Activated T-cell treated with anti-CD3 and anti-CD28 coated beads, Interleukin-2, amount 50 U/mL, for 4 hours (primary cell): ENCODE data around the gene HYCC2. TPM values are rescaled to one million over a fixed set of nuclear protein-coding genes. Genes with fewer than 3 reads are reported as not detected.
"Not testable (repeated sequence)": the region's sequence is repeated elsewhere in the genome, so short reads cannot be mapped to it uniquely, and the experiment has no call there.

Experiments
- ATAC-seq, 2 donors: fragments of 200-7000 bp; cut with Tn5 transposase; one replicate each; pipeline ENCODE4 v1.10.0; 2021
- DNase-seq: peaks from one replicate; pipeline ENCODE4 v3.0.0-alpha.2; 2020
- H3K27me3 Mint-ChIP-seq: one replicate; pipeline ENCODE4 v1.8.0; 2021; ENCODE audit warnings: low read depth, mixed read lengths
- H3K36me3 Mint-ChIP-seq: one replicate; pipeline ENCODE4 v1.8.0; 2022; ENCODE audit warnings: mixed read lengths; ENCODE audit not compliant: insufficient read depth
- H3K4me1 Mint-ChIP-seq: one replicate; pipeline ENCODE4 v1.8.0; 2021; ENCODE audit warnings: low read depth, mixed read lengths
- H3K4me3 Mint-ChIP-seq: one replicate; pipeline ENCODE4 v1.8.0; 2021; ENCODE audit warnings: mild to moderate bottlenecking, moderate library complexity, mixed read lengths
- H3K9me3 Mint-ChIP-seq: one replicate; pipeline ENCODE4 v1.8.0; 2021; ENCODE audit warnings: mixed read lengths
- total RNA-seq, 3 donors: library from RNA; stranded (reverse); gene quantifications; one replicate each; pipeline ENCODE4 v1.2.1, GENCODE V29; 2021

Gene HYCC2
- total RNA-seq, 3 donors from 2014 or later, result 27.2 to 33.3 (median 27.7) TPM

- peaks cover 4% of the 10 kb centered on the region for H3K4me1 Mint-ChIP-seq
- no peaks in the 10 kb centered on the region for H3K9me3 Mint-ChIP-seq
- no peak for DNase-seq
- ATAC-seq, result no peak
- H3K27me3 Mint-ChIP-seq, result no peaks in the 10 kb centered on the region
- H3K4me3 Mint-ChIP-seq, result no peak overlapping the region
- H3K36me3 Mint-ChIP-seq, result peaks cover 5% of the 10 kb centered on the region
These were observed 36.2 kb upstream of the HYCC2 start for GRCh38 chr2:201107624-201108023.

GRCh38 chr2:201105759-201106158 lies 34.3 kb upstream of the HYCC2 start:
- ATAC-seq, result no peak
- peaks cover 5% of the 10 kb centered on the region for H3K36me3 Mint-ChIP-seq
- no peak for DNase-seq
- H3K4me1 Mint-ChIP-seq, result no peaks in the 10 kb centered on the region
- H3K9me3 Mint-ChIP-seq, result no peaks in the 10 kb centered on the region
- no peak overlapping the region for H3K4me3 Mint-ChIP-seq
- no peaks in the 10 kb centered on the region for H3K27me3 Mint-ChIP-seq

- ATAC-seq (no peak), DNase-seq (no peak)
- H3K36me3 Mint-ChIP-seq, result no peaks in the 10 kb centered on the region
- no peaks in the 10 kb centered on the region for H3K4me1 Mint-ChIP-seq
- no peaks in the 10 kb centered on the region for H3K27me3 Mint-ChIP-seq
- H3K9me3 Mint-ChIP-seq, result no peaks in the 10 kb centered on the region
- H3K4me3 Mint-ChIP-seq, result no peak overlapping the region
These were observed 29.0 kb upstream of the HYCC2 start for GRCh38 chr2:201100497-201100896.

GRCh38 chr2:201093573-201093972 lies 22.1 kb upstream of the HYCC2 start:
- ATAC-seq (no peak), DNase-seq (no peak)
- no peaks in the 10 kb centered on the region for H3K4me1 Mint-ChIP-seq
- no peak overlapping the region for H3K4me3 Mint-ChIP-seq
- no peaks in the 10 kb centered on the region for H3K9me3 Mint-ChIP-seq
- peaks cover 3% of the 10 kb centered on the region for H3K36me3 Mint-ChIP-seq
- H3K27me3 Mint-ChIP-seq, result no peaks in the 10 kb centered on the region

GRCh38 chr2:201090574-201090973 lies 19.1 kb upstream of the HYCC2 start:
- ATAC-seq (no peak), DNase-seq (no peak)
- H3K4me1 Mint-ChIP-seq, result no peaks in the 10 kb centered on the region
- no peaks in the 10 kb centered on the region for H3K27me3 Mint-ChIP-seq
- H3K4me3 Mint-ChIP-seq, result no peak overlapping the region
- H3K36me3 Mint-ChIP-seq, result peaks cover 6% of the 10 kb centered on the region
- no peaks in the 10 kb centered on the region for H3K9me3 Mint-ChIP-seq

GRCh38 chr2:201084863-201085262 lies 13.4 kb upstream of the HYCC2 start:
- H3K4me3 Mint-ChIP-seq, result no peak overlapping the region
- no peak for ATAC-seq
- peaks cover 7% of the 10 kb centered on the region for H3K36me3 Mint-ChIP-seq
- H3K27me3 Mint-ChIP-seq, result no peaks in the 10 kb centered on the region
- DNase-seq, result no peak
- no peaks in the 10 kb centered on the region for H3K9me3 Mint-ChIP-seq
- peaks cover 2% of the 10 kb centered on the region for H3K4me1 Mint-ChIP-seq

- no peaks in the 10 kb centered on the region for H3K27me3 Mint-ChIP-seq
- peaks cover 5% of the 10 kb centered on the region for H3K36me3 Mint-ChIP-seq
- peaks cover 26% of the 10 kb centered on the region for H3K4me1 Mint-ChIP-seq
- no peak overlapping the region for H3K4me3 Mint-ChIP-seq
- no peaks in the 10 kb centered on the region for H3K9me3 Mint-ChIP-seq
- ATAC-seq, result no peak
- no peak for DNase-seq
These were observed 3.5 kb upstream of the HYCC2 start for GRCh38 chr2:201074996-201075395.

- ATAC-seq (no peak), DNase-seq (no peak)
- Mint-ChIP-seq H3K9me3 (no peaks in the 10 kb centered on the region), H3K4me3 (peak overlapping the region; percentile 93), H3K4me1 (peaks cover 41% of the 10 kb centered on the region), H3K27me3 (no peaks in the 10 kb centered on the region), H3K36me3 (peaks cover 2% of the 10 kb centered on the region)
These were observed 1.6 kb upstream of the HYCC2 start for GRCh38 chr2:201073071-201073470.

GRCh38 chr2:201072201-201072530 lies 695 bp upstream of the HYCC2 start:
- Mint-ChIP-seq H3K4me3 (peak overlapping the region; percentile 93), H3K27me3 (no peaks in the 10 kb centered on the region), H3K9me3 (no peaks in the 10 kb centered on the region), H3K4me1 (peaks cover 45% of the 10 kb centered on the region), H3K36me3 (peaks cover 2% of the 10 kb centered on the region)
- DNase-seq (no peak), ATAC-seq (peak in 1 of 2 donors; percentile 1)

GRCh38 chr2:201070948-201071478 lies 458 bp downstream of the HYCC2 start:
- ATAC-seq (peak; percentile 39 to 50), DNase-seq (no peak)
- Mint-ChIP-seq H3K36me3 (peaks cover 2% of the 10 kb centered on the region), H3K4me3 (peak overlapping the region; percentile 93), H3K9me3 (no peaks in the 10 kb centered on the region), H3K27me3 (no peaks in the 10 kb centered on the region), H3K4me1 (peaks cover 55% of the 10 kb centered on the region)

- Mint-ChIP-seq H3K4me1 (peaks cover 61% of the 10 kb centered on the region), H3K27me3 (no peaks in the 10 kb centered on the region), H3K4me3 (no peak overlapping the region), H3K36me3 (peaks cover 18% of the 10 kb centered on the region), H3K9me3 (no peaks in the 10 kb centered on the region)
- no peak for ATAC-seq
- no peak for DNase-seq
These were observed 6.6 kb downstream of the HYCC2 start for GRCh38 chr2:201064797-201065329.

GRCh38 chr2:201063516-201063915 lies 8.0 kb downstream of the HYCC2 start:
- H3K9me3 Mint-ChIP-seq, DNase-seq, H3K4me3 Mint-ChIP-seq, H3K27me3 Mint-ChIP-seq, ATAC-seq: not testable (repeated sequence)
- H3K4me1 Mint-ChIP-seq, result peaks cover 55% of the 10 kb centered on the region
- H3K36me3 Mint-ChIP-seq, result peaks cover 18% of the 10 kb centered on the region

GRCh38 chr2:201059961-201060755 lies 11.3 kb downstream of the HYCC2 start:
- no peak overlapping the region for H3K4me3 Mint-ChIP-seq
- ATAC-seq, result no peak
- peaks cover 19% of the 10 kb centered on the region for H3K36me3 Mint-ChIP-seq
- H3K4me1 Mint-ChIP-seq, result peaks cover 36% of the 10 kb centered on the region
- no peaks in the 10 kb centered on the region for H3K27me3 Mint-ChIP-seq
- no peak for DNase-seq
- no peaks in the 10 kb centered on the region for H3K9me3 Mint-ChIP-seq

- Mint-ChIP-seq H3K4me1 (peaks cover 30% of the 10 kb centered on the region), H3K27me3 (no peaks in the 10 kb centered on the region), H3K9me3 (no peaks in the 10 kb centered on the region), H3K36me3 (peaks cover 16% of the 10 kb centered on the region), H3K4me3 (no peak overlapping the region)
- no peak for DNase-seq
- ATAC-seq, result no peak
These were observed 12.6 kb downstream of the HYCC2 start for GRCh38 chr2:201058914-201059313.

GRCh38 chr2:201057715-201058248 lies 13.7 kb downstream of the HYCC2 start:
- H3K4me1 Mint-ChIP-seq, result peaks cover 21% of the 10 kb centered on the region
- no peak overlapping the region for H3K4me3 Mint-ChIP-seq
- no peak for ATAC-seq
- no peak for DNase-seq
- H3K9me3 Mint-ChIP-seq, result no peaks in the 10 kb centered on the region
- H3K27me3 Mint-ChIP-seq, result no peaks in the 10 kb centered on the region
- peaks cover 9% of the 10 kb centered on the region for H3K36me3 Mint-ChIP-seq
